Testis (tissue), 3 donors: ENCODE data around the gene SLCO4A1. TPM values are rescaled to one million over a fixed set of nuclear protein-coding genes. Genes with fewer than 3 reads are reported as not detected.

Experiments
- DNase-seq: peaks from one replicate; pipeline ENCODE4 v3.0.0-alpha.2; 2019
- H3K27ac ChIP-seq, 2 donors: fragments of 200-600 bp; sonication (generic); one replicate each; pipeline ENCODE4 v1.5.1; 2019
- H3K27me3 ChIP-seq: fragments of 200-600 bp; sonication (generic); one replicate; pipeline ENCODE4 v1.5.1; 2019
- H3K36me3 ChIP-seq: fragments of 200-600 bp; sonication (generic); one replicate; pipeline ENCODE4 v1.5.1; 2017; ENCODE audit warnings: low read depth; ENCODE audit errors: missing control alignments
- H3K4me1 ChIP-seq: fragments of 200-600 bp; sonication (generic); one replicate; pipeline ENCODE4 v1.5.1; 2019
- H3K4me3 ChIP-seq, 2 donors: fragments of 200-600 bp; sonication (generic); one replicate each; pipeline ENCODE4 v1.5.1; 2017 to 2019
- H3K9me3 ChIP-seq: fragments of 200-600 bp; sonication (generic); one replicate; pipeline ENCODE4 v1.5.1; 2017
- CTCF ChIP-seq, 3 experiments: fragments of 450-650 bp in 2 of 3; fragments of 200-600 bp in 1 of 3; sonication (generic) in 1 of 3; IDR thresholded peaks; one replicate each; pipeline ENCODE4 v1.5.1; 2016 to 2019; ENCODE audit warnings: antibody characterized with exemption in 3 of 3, mild to moderate bottlenecking in 2 of 3, moderate library complexity in 1 of 3
- POLR2A ChIP-seq: fragments of 450-650 bp; IDR thresholded peaks from one replicate; pipeline ENCODE4 v1.6.1; 2017; ENCODE audit warnings: antibody characterized with exemption, mild to moderate bottlenecking, moderate library complexity
- WGBS, 2 donors: methylation state at CpG; one replicate each; pipeline ENCODE4 v1.1.5; 2018; 5-methylcytosine and 5-hydroxymethylcytosine counted together
- intact Hi-C: fragments of 100-400 bp; cut with DNase I; formaldehyde crosslinking; loops from one replicate; pipeline ENCODE4 v1.15.1; 2023; ENCODE audit warnings: low total_unique reads
- polyA plus RNA-seq: library from polyadenylated mRNA; stranded (reverse); fragments of 350-450 nt; fragmentation: Illumina TruSeq; extraction: RNeasy Lipid Tissue Mini Kit (QIAGEN cat#74804); gene quantifications from one replicate; pipeline ENCODE4 v1.2.3, GENCODE V29; 2014; ENCODE audit warnings: low read depth, low replicate concordance; ENCODE audit not compliant: insufficient read depth
- total RNA-seq, 2 donors: library from RNA; depleted of rRNA; stranded (reverse); fragments of >200 nt; gene quantifications; one replicate each; pipeline ENCODE4 v1.2.3, GENCODE V29; 2016

SLCO4A1 gene
- total and polyA plus RNA-seq, 3 donors from 2014 or later = 4.2 to 14.2 (median 9.8) TPM

GRCh38 chr20:62656919-62657588, 14.8 kb downstream of the SLCO4A1 start:
- TF ChIP-seq POLR2A (no peak), CTCF (IDR thresholded peaks at IDR 0.05) (no peak)
- Histone ChIP-seq H3K27me3 (no peaks in the 10 kb centered on the region), H3K4me1 (peaks cover 17% of the 10 kb centered on the region), H3K9me3 (no peaks in the 10 kb centered on the region), H3K27ac (no peak overlapping the region), H3K36me3 (no peaks in the 10 kb centered on the region), H3K4me3 (no peak overlapping the region)
- 96 to 97% methylated on average over 18 to 37 of the region's 37 CpGs for WGBS, 2 donors
- intact Hi-C loops = no loop called here
- DNase-seq = no peak

DNA sequence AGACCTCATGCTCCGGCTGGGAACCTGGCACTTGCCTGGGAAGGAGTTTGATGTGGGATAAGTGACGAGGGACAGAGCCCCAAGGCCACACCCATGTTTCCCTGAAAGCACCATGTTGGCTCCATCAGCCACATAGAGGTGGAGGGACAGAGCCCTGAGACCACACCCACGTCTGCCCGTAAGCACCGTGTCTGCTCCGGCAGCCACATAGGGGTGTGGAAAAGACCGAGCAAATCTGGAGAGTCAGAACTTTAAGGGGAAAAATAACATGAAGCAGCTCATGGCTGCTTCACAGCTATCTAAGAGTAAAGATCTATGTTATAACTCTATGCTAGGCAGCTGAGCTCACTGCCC, 15.3 kb downstream of the SLCO4A1 start:
- intact Hi-C loops = no loop called here

DNA sequence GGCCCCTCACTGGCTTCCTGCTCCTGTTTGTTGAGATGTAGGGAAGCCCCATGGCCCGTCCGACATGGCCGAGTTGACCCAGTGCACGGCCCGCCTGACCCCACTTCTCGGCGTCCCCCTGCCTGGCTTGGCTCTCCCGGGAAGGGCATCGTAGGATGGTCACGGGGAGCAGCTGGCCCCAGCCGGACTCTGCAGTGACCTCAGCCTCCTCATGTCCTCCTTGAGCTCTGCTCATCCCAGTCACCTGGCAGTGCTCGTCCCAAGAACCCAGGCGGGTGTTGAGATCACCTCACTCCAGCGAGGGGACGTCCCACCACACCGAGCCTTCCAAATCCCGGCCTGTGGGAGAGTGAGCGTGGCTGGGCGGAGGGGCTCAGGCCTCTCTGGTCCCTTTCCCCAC, 15.7 kb downstream of the SLCO4A1 start:
- Histone ChIP-seq H3K9me3 (no peaks in the 10 kb centered on the region), H3K36me3 (no peaks in the 10 kb centered on the region), H3K27me3 (no peaks in the 10 kb centered on the region), H3K27ac (no peak overlapping the region), H3K4me3 (no peak overlapping the region), H3K4me1 (peaks cover 10% of the 10 kb centered on the region)
- DNase-seq = no peak
- intact Hi-C loops = no loop called here
- TF ChIP-seq CTCF (IDR thresholded peaks at IDR 0.05) (no peak), POLR2A (no peak)
- 93 to 96% methylated on average over 15 to 19 of the region's 19 CpGs for WGBS, 2 donors

More for the DNA sequence above, 15.3 kb downstream of the SLCO4A1 start:
- no peak for TF ChIP-seq POLR2A
- no peak for TF ChIP-seq CTCF (IDR thresholded peaks at IDR 0.05)
- 88 to 90% methylated on average over 7 of the region's 7 CpGs for WGBS, 2 donors
- Histone ChIP-seq H3K9me3 (no peaks in the 10 kb centered on the region), H3K4me3 (no peak overlapping the region), H3K4me1 (peaks cover 14% of the 10 kb centered on the region), H3K36me3 (no peaks in the 10 kb centered on the region), H3K27ac (no peak overlapping the region), H3K27me3 (no peaks in the 10 kb centered on the region)
- DNase-seq = no peak

DNA sequence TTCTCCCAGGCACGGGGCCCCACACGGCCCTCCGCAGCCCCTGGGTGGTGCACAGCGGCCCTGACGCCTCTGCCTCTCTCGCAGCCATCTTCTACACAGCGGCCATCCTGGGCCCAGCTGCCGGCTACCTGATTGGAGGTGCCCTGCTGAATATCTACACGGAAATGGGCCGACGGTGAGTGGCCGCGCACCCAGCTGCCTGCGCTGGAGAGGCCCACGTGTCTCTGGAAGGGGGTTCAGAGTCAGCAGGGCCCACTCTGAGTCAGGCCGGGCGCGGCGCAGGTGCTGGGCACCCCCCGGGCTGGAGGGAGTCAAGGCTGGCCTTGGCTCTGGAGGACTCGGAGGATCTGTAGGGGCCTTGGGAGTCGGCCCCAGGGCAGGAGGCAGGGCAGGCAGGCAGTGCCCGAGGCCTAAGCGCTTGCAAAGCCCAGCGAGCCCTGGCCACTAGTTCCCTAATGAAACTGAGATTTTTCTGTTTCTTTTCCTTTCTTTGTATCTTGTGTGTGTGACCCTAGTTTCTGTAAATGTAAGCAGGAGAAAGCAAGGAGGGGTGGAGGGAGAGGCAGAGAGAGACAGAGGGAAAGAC, 16.4 kb downstream of the SLCO4A1 start:
- no peak for TF ChIP-seq CTCF (IDR thresholded peaks at IDR 0.05)
- TF ChIP-seq POLR2A = no peak
- Histone ChIP-seq H3K4me1 (peaks cover 4% of the 10 kb centered on the region), H3K27me3 (no peaks in the 10 kb centered on the region), H3K36me3 (no peaks in the 10 kb centered on the region), H3K9me3 (no peaks in the 10 kb centered on the region), H3K4me3 (no peak overlapping the region), H3K27ac (no peak overlapping the region)
- intact Hi-C loops = no loop called here
- DNase-seq = no peak
- WGBS, 2 donors = 85 to 86% methylated on average over 10 to 25 of the region's 25 CpGs
